Measurements from ENCODE around the gene LMLN. TPM values are rescaled to one million over a fixed set of nuclear protein-coding genes. Genes with fewer than 3 reads are reported as not detected.
"Not testable (repeated sequence)": the region's sequence is repeated elsewhere in the genome, so short reads cannot be mapped to it uniquely, and the experiment has no call there.

The LMLN gene
- total and polyA plus RNA-seq, 4 experiments from 2014 or later: 1.9 to 6.5 (median 4.4) TPM

GRCh38 chr3:197967337-197967989, 7.4 kb downstream of the LMLN start:
- H3K36me3 ChIP-seq (ENCODE audit: insufficient read depth, low read length); DNase-seq; H3K4me1 ChIP-seq (ENCODE audit: insufficient read depth, low read length); POLR2A ChIA-PET (ENCODE audit: partially characterized antibody); H3K4me3 ChIP-seq (ENCODE audit: low read length in 2 of 2); intact Hi-C loops (cut with micrococcal nuclease); H3K4me3 Mint-ChIP-seq; H3K4me1 Mint-ChIP-seq; H3K27me3 ChIP-seq (ENCODE audit: insufficient read depth, low read length); CTCF ChIA-PET (ENCODE audit: partially characterized antibody); H3K27me3 Mint-ChIP-seq; H3K9me3 ChIP-seq (ENCODE audit: control insufficient read depth in 1 of 2, low read length in 2 of 2); H3K27ac ChIP-seq (ENCODE audit: low read depth, low read length): not testable (repeated sequence)
- H3K36me3 Mint-ChIP-seq: peaks cover 0 to 14% of the 10 kb centered on the region in 2 donors
- peak overlapping the region in 1 of 7 donors; percentile 29 for H3K27ac Mint-ChIP-seq
- H3K9me3 Mint-ChIP-seq: peaks cover 0 to 22% (median 12%) of the 10 kb centered on the region in 8 donors

DNA sequence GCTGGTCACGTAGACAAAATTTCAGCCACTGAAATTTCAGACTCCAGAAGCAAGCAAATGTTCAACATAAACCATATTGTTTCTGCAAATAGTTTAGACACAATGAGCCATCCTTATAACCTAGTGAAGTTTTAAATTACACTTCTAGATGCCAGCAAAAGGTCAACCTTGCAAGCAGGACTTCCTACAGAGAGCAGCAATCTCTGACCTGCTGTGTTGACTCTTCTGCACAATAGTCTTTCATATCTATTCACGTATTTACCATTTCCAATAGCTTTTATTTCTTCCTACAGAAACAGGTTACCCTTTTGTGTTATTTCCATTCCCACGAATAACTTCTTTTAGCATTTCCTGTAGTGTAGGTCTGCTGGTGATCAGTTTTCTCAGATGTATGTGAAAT, 10.6 kb downstream of the LMLN start:
- Mint-ChIP-seq H3K4me1 (peaks cover 0 to 2% (median 0%) of the 10 kb centered on the region in 4 donors), H3K36me3 (peaks cover 2 to 23% of the 10 kb centered on the region in 2 donors), H3K4me3 (no peak overlapping the region), H3K9me3 (peaks cover 0 to 23% (median 16%) of the 10 kb centered on the region in 8 donors), H3K27ac (no peak overlapping the region), H3K27me3 (no peaks in the 10 kb centered on the region)
- Histone ChIP-seq H3K4me3 (ENCODE audit: low read length in 2 of 2) (no peak overlapping the region), H3K27me3 (ENCODE audit: insufficient read depth, low read length) (no peaks in the 10 kb centered on the region), H3K27ac (ENCODE audit: low read depth, low read length) (no peak overlapping the region), H3K9me3 (ENCODE audit: control insufficient read depth in 1 of 2, low read length in 2 of 2) (no peaks in the 10 kb centered on the region), H3K36me3 (ENCODE audit: insufficient read depth, low read length) (no peaks in the 10 kb centered on the region), H3K4me1 (ENCODE audit: insufficient read depth, low read length) (no peaks in the 10 kb centered on the region)
- POLR2A ChIA-PET (ENCODE audit: partially characterized antibody): no interaction called here
- no peak for DNase-seq
- intact Hi-C loops (cut with micrococcal nuclease): no loop called here
- CTCF ChIA-PET (ENCODE audit: partially characterized antibody): no interaction called here

DNA sequence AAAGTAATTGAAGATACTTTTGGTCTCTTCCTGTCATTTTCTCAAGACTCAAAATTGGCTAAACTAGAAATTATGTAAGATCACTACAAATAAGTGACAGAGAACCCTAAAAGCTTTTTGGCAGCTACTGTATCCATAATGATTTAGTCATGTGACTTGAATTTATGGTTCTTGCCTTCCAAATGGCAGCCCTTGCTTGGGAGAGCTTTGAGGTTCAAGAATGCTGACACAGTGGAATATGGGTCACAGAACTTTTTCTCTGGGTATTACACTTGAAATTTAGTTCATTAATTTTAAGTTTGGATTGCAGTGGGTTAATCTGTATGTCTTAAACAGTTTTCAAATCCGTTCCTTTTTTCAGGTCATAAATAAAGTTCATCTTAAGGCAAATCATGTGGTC, 14.0 kb downstream of the LMLN start:
- intact Hi-C loops (cut with micrococcal nuclease): no loop called here
- Histone ChIP-seq H3K9me3 (ENCODE audit: control insufficient read depth in 1 of 2, low read length in 2 of 2) (no peaks in the 10 kb centered on the region), H3K27ac (ENCODE audit: low read depth, low read length) (no peak overlapping the region), H3K4me3 (ENCODE audit: low read length in 2 of 2) (no peak overlapping the region), H3K4me1 (ENCODE audit: insufficient read depth, low read length) (no peaks in the 10 kb centered on the region), H3K36me3 (ENCODE audit: insufficient read depth, low read length) (peaks cover 3% of the 10 kb centered on the region), H3K27me3 (ENCODE audit: insufficient read depth, low read length) (no peaks in the 10 kb centered on the region)
- CTCF ChIA-PET (ENCODE audit: partially characterized antibody): no interaction called here
- H3K4me1 Mint-ChIP-seq: peaks cover 0 to 2% (median 0%) of the 10 kb centered on the region in 4 donors
- H3K36me3 Mint-ChIP-seq: peaks cover 9 to 26% of the 10 kb centered on the region in 2 donors
- H3K9me3 Mint-ChIP-seq: peaks cover 0 to 9% (median 6%) of the 10 kb centered on the region in 8 donors
- H3K27me3 Mint-ChIP-seq: no peaks in the 10 kb centered on the region
- no peak for DNase-seq
- POLR2A ChIA-PET (ENCODE audit: partially characterized antibody): no interaction called here
- H3K4me3 Mint-ChIP-seq: no peak overlapping the region
- no peak overlapping the region for H3K27ac Mint-ChIP-seq

DNA sequence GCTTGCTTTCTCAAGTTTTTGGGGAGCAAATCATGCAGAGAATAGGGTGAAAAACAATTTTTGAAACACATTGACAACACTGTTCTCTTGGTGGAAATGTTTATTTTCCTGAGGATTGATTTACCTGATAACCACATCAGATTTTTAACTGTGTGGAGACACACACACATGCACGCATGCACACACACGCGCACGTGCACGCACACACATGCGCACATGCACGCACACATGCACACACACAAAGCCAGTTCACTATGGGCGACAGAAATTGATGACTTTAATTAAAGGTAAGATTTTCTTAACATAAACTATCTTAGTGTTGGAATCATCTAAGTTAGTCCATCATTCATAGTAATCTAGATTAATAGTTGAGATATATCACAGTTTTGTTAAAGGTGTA, 15.3 kb downstream of the LMLN start:
- DNase-seq: no peak
- no peak overlapping the region for H3K4me3 Mint-ChIP-seq
- no peaks in the 10 kb centered on the region for H3K27me3 Mint-ChIP-seq
- Histone ChIP-seq H3K36me3 (ENCODE audit: insufficient read depth, low read length) (peaks cover 3% of the 10 kb centered on the region), H3K27me3 (ENCODE audit: insufficient read depth, low read length) (no peaks in the 10 kb centered on the region), H3K9me3 (ENCODE audit: control insufficient read depth in 1 of 2, low read length in 2 of 2) (no peaks in the 10 kb centered on the region), H3K4me1 (ENCODE audit: insufficient read depth, low read length) (no peaks in the 10 kb centered on the region), H3K27ac (ENCODE audit: low read depth, low read length) (no peak overlapping the region), H3K4me3 (ENCODE audit: low read length in 2 of 2) (no peak overlapping the region)
- POLR2A ChIA-PET (ENCODE audit: partially characterized antibody): no interaction called here
- CTCF ChIA-PET (ENCODE audit: partially characterized antibody): no interaction called here
- peaks cover 0 to 9% (median 6%) of the 10 kb centered on the region in 8 donors for H3K9me3 Mint-ChIP-seq
- peaks cover 0 to 4% (median 0%) of the 10 kb centered on the region in 4 donors for H3K4me1 Mint-ChIP-seq
- H3K36me3 Mint-ChIP-seq: peaks cover 9 to 26% of the 10 kb centered on the region in 2 donors
- no peak overlapping the region for H3K27ac Mint-ChIP-seq
- intact Hi-C loops (cut with micrococcal nuclease): no loop called here

GRCh38 chr3:197983076-197983475, 23.1 kb downstream of the LMLN start:
- no peak for DNase-seq
- Mint-ChIP-seq H3K36me3 (peaks cover 0 to 6% of the 10 kb centered on the region in 2 donors), H3K4me1 (peaks cover 7 to 17% (median 10%) of the 10 kb centered on the region in 4 donors)

DNA sequence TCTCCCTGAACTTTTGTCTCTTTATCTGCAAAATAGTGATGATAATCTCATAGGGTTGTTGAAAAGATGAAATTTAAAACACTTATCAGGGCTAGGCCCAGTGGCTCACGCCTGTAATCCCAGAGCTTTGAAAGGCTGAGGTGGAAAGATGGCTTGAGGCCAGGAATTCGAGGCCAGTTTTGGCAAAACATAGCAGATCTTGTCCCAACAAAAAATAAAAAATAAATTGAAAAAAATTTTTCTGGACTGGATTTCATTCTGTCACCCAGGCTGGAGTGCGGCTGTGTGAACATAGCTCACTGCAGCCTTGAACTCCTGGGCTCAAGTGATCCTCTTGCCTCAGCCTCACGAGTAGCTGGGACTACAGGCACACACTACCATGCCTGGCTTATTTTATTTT, 29.6 kb downstream of the LMLN start:
- DNase-seq: no peak
- Histone ChIP-seq H3K36me3 (ENCODE audit: insufficient read depth, low read length) (no peaks in the 10 kb centered on the region), H3K9me3 (ENCODE audit: control insufficient read depth in 1 of 2, low read length in 2 of 2) (no peaks in the 10 kb centered on the region), H3K27me3 (ENCODE audit: insufficient read depth, low read length) (no peaks in the 10 kb centered on the region), H3K4me1 (ENCODE audit: insufficient read depth, low read length) (no peaks in the 10 kb centered on the region), H3K4me3 (ENCODE audit: low read length in 2 of 2) (no peak overlapping the region), H3K27ac (ENCODE audit: low read depth, low read length) (no peak overlapping the region)
- H3K27me3 Mint-ChIP-seq: no peaks in the 10 kb centered on the region
- intact Hi-C loops (cut with micrococcal nuclease): no loop called here
- H3K36me3 Mint-ChIP-seq: peaks cover 13 to 43% of the 10 kb centered on the region in 2 donors
- ChIA-PET CTCF (ENCODE audit: partially characterized antibody) (no interaction called here), POLR2A (ENCODE audit: partially characterized antibody) (no interaction called here)
- no peaks in the 10 kb centered on the region for H3K4me1 Mint-ChIP-seq
- no peak overlapping the region for H3K27ac Mint-ChIP-seq
- H3K4me3 Mint-ChIP-seq: no peak overlapping the region
- H3K9me3 Mint-ChIP-seq: no peaks in the 10 kb centered on the region

More at GRCh38 chr3:197983076-197983475, 23.1 kb downstream of the LMLN start:
- Histone ChIP-seq H3K9me3 (ENCODE audit: control insufficient read depth in 1 of 2, low read length in 2 of 2) (no peaks in the 10 kb centered on the region), H3K27ac (ENCODE audit: low read depth, low read length) (no peak overlapping the region), H3K4me3 (ENCODE audit: low read length in 2 of 2) (no peak overlapping the region), H3K36me3 (ENCODE audit: insufficient read depth, low read length) (no peaks in the 10 kb centered on the region), H3K4me1 (ENCODE audit: insufficient read depth, low read length) (no peaks in the 10 kb centered on the region), H3K27me3 (ENCODE audit: insufficient read depth, low read length) (no peaks in the 10 kb centered on the region)
- ChIA-PET CTCF (ENCODE audit: partially characterized antibody) (no interaction called here), POLR2A (ENCODE audit: partially characterized antibody) (no interaction called here)
- no peaks in the 10 kb centered on the region for H3K9me3 Mint-ChIP-seq
- peak overlapping the region in 1 of 7 donors; percentile 48 for H3K27ac Mint-ChIP-seq
- no peak overlapping the region for H3K4me3 Mint-ChIP-seq
- no peaks in the 10 kb centered on the region for H3K27me3 Mint-ChIP-seq
- intact Hi-C loops (cut with micrococcal nuclease): no loop called here

GRCh38 chr3:197994736-197995135, 34.7 kb downstream of the LMLN start:
- H3K27ac Mint-ChIP-seq: no peak overlapping the region
- Histone ChIP-seq H3K4me1 (ENCODE audit: insufficient read depth, low read length) (no peaks in the 10 kb centered on the region), H3K36me3 (ENCODE audit: insufficient read depth, low read length) (no peaks in the 10 kb centered on the region), H3K27me3 (ENCODE audit: insufficient read depth, low read length) (no peaks in the 10 kb centered on the region), H3K27ac (ENCODE audit: low read depth, low read length) (no peak overlapping the region), H3K4me3 (ENCODE audit: low read length in 2 of 2) (no peak overlapping the region), H3K9me3 (ENCODE audit: control insufficient read depth in 1 of 2, low read length in 2 of 2) (no peaks in the 10 kb centered on the region)
- no peaks in the 10 kb centered on the region for H3K9me3 Mint-ChIP-seq
- no peak overlapping the region for H3K4me3 Mint-ChIP-seq
- H3K27me3 Mint-ChIP-seq: no peaks in the 10 kb centered on the region
- intact Hi-C loops (cut with micrococcal nuclease): no loop called here
- peaks cover 21 to 33% of the 10 kb centered on the region in 2 donors for H3K36me3 Mint-ChIP-seq
- no peaks in the 10 kb centered on the region for H3K4me1 Mint-ChIP-seq
- DNase-seq: no peak
- ChIA-PET CTCF (ENCODE audit: partially characterized antibody) (no interaction called here), POLR2A (ENCODE audit: partially characterized antibody) (no interaction called here)
